Spleen (tissue), 7 donors: ENCODE results near the gene TIMP2.

Experiments used
- CTCF ChIP-seq, 11 experiments: fragments of 200-600 bp in 7 of 11; fragments of 450-650 bp in 4 of 11; sonication (generic) in 4 of 11; IDR thresholded peaks in 8 of 11; conservative IDR thresholded peaks in 3 of 11; 1 replicate in 7 of 11; 2 replicates in 4 of 11; pipeline versions ENCODE4 v1.4.0 to v1.8.0; 2016 to 2021; ENCODE audit warnings: antibody characterized with exemption in 11 of 11, inconsistent platforms in 4 of 11, mild to moderate bottlenecking in 1 of 11
- POLR2A ChIP-seq, 3 donors: fragments of 450-650 bp; IDR thresholded peaks; one replicate each; pipeline ENCODE4 v1.5.1; 2017; ENCODE audit warnings: antibody characterized with exemption in 3 of 3, mild to moderate bottlenecking in 1 of 3
- POLR2AphosphoS5 ChIP-seq, 3 donors: sonication (generic); formaldehyde crosslinking; IDR thresholded peaks; one replicate each; pipeline ENCODE4 v1.5.1; 2017; ENCODE audit warnings: antibody characterized with exemption in 3 of 3
- donor health status: DM: no; HTN: no; CAD: no; lungs with moderate emphysema.
- donor health status: DM: no; HTN: no; CAD: no.
- donor health status: DM: no; HTN: no; CAD: no.

DNA sequence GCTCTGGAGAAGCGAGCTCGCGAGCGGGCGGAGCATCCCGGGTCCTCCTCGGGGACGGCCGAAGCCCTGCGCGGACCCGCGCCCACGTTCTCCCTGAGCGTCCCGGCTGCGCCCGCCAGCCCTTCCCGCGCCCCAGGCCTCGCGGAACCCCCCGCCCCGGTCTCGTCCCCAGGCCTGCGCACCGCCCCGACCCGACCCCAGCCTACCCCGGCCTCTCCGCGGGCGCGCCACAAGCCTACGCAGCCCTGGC lies 84.7 kb downstream of the TIMP2 start:
- TF ChIP-seq CTCF (IDR thresholded peaks at IDR 0.05 in 8 of 11, conservative IDR thresholded peaks at IDR 0.05 in 3 of 11), result no peak
- TF ChIP-seq POLR2A (IDR thresholded peaks at IDR 0.05), result peak in 2 of 3 donors; percentile 37 to 40
- TF ChIP-seq POLR2AphosphoS5 (IDR thresholded peaks at IDR 0.05), result no peak
